SU-DHL-6 (cell line): ENCODE data around the gene ATP13A1.

Experiments
- EZH2phosphoT487 ChIP-seq: fragments of 200-600 bp; sonication (generic), shearing (Covaris generic); conservative IDR thresholded peaks from 2 replicates; pipeline ENCODE4 v1.6.1; 2018; ENCODE audit warnings: mild to moderate bottlenecking, antibody characterized with exemption, low read length, moderate library complexity, mixed read lengths
- TF ChIP-seq, protein P1 (sequence below): fragments of 200-600 bp; sonication (generic); IDR thresholded peaks from one replicate; pipeline ENCODE4 v1.5.1; 2017; ENCODE audit warnings: antibody characterized with exemption, mild to moderate bottlenecking, low read length, moderate library complexity; ENCODE audit not compliant: insufficient read depth, poor library complexity, severe bottlenecking

DNA sequence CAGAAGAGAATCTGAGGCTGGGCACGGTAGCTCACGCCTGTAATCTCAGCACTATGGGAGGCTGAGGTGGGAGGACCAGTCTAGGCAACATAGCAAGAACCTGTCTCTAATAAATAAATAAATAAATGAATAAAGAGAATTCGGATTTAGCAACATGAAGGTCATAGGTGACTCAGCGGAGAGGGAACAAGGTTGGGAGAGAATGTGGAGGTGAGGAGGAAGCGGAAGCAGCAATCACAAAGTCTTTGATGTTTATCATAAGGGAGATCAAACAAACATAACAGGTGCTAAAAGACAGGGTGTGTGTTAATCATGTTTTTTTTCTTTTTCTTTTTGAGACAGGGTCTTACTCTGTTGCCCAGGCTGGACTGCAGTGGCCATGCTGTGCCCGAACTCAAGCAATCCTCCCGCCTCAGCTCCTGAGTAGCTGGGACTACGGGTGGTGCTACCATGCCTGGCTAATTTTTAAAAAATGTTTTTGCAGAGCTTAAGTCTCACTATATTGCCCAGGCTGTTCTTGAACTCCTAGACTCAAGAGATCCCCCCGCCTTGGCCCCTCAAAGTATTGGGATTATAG lies 61.3 kb downstream of the ATP13A1 start:
- TF ChIP-seq, protein P1, sequence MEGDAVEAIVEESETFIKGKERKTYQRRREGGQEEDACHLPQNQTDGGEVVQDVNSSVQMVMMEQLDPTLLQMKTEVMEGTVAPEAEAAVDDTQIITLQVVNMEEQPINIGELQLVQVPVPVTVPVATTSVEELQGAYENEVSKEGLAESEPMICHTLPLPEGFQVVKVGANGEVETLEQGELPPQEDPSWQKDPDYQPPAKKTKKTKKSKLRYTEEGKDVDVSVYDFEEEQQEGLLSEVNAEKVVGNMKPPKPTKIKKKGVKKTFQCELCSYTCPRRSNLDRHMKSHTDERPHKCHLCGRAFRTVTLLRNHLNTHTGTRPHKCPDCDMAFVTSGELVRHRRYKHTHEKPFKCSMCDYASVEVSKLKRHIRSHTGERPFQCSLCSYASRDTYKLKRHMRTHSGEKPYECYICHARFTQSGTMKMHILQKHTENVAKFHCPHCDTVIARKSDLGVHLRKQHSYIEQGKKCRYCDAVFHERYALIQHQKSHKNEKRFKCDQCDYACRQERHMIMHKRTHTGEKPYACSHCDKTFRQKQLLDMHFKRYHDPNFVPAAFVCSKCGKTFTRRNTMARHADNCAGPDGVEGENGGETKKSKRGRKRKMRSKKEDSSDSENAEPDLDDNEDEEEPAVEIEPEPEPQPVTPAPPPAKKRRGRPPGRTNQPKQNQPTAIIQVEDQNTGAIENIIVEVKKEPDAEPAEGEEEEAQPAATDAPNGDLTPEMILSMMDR = no peak
- no peak for TF ChIP-seq EZH2phosphoT487
